CD14-positive monocyte (primary cell): ENCODE measurements around the gene RPS6KA4. TPM values are rescaled to one million over a fixed set of nuclear protein-coding genes. Genes with fewer than 3 reads are reported as not detected.

Experiments used
- DNase-seq, 3 donors: peaks; one replicate each; pipeline ENCODE4 v3.0.0-alpha.2; 2011 to 2022
- H2AFZ ChIP-seq: 2 replicates; pipeline ENCODE4 v1.6.0; 2012; ENCODE audit warnings: mild to moderate bottlenecking, low read depth, low read length, inconsistent platforms; ENCODE audit not compliant: insufficient read depth, poor library complexity, severe bottlenecking
- H3K27ac ChIP-seq, 2 donors: 1 replicate in 1 of 2; 2 replicates in 1 of 2; pipeline ENCODE4 v1.5.1; 2012 to 2013; ENCODE audit warnings: low read length in 2 of 2, control low read depth in 1 of 2, inconsistent platforms in 1 of 2, low read depth in 1 of 2, mild to moderate bottlenecking in 1 of 2
- H3K27me3 ChIP-seq, 2 donors: one replicate each; pipeline versions ENCODE4 v1.6.0 to v1.6.1; 2011 to 2013; ENCODE audit warnings: low read length in 2 of 2; ENCODE audit not compliant: control insufficient read depth in 2 of 2, insufficient read depth in 2 of 2
- H3K36me3 ChIP-seq, 2 donors: replicated peaks in 1 of 2; 1 replicate in 1 of 2; 2 replicates in 1 of 2; pipeline versions ENCODE4 v1.5.1 to v1.6.1; 2012 to 2013; ENCODE audit warnings: low read length in 2 of 2, control low read depth in 1 of 2, inconsistent platforms in 1 of 2, mild to moderate bottlenecking in 1 of 2; ENCODE audit not compliant: insufficient read depth in 2 of 2, control insufficient read depth in 1 of 2
- H3K4me1 ChIP-seq, 2 donors: 1 replicate in 1 of 2; 2 replicates in 1 of 2; pipeline versions ENCODE4 v1.5.1 to v1.6.1; 2012 to 2013; ENCODE audit warnings: low read length in 2 of 2, control low read depth in 1 of 2, inconsistent platforms in 1 of 2, mild to moderate bottlenecking in 1 of 2, moderate library complexity in 1 of 2; ENCODE audit not compliant: insufficient read depth in 2 of 2, control insufficient read depth in 1 of 2
- H3K4me2 ChIP-seq: replicated peaks from 2 replicates; pipeline ENCODE3; 2012; ENCODE audit warnings: low read length, moderate library complexity, mild to moderate bottlenecking; ENCODE audit not compliant: poor library complexity, severe bottlenecking; ENCODE audit errors: extremely low read depth
- H3K4me3 ChIP-seq, 3 experiments: fragments of 200-600 bp in 1 of 3; sonication (generic) in 1 of 3; replicated peaks in 1 of 3; 1 replicate in 2 of 3; 2 replicates in 1 of 3; pipeline ENCODE4 v1.5.1; 2011 to 2013; ENCODE audit warnings: low read length in 3 of 3, mild to moderate bottlenecking in 3 of 3, control low read depth in 2 of 3, low read depth in 2 of 3, inconsistent platforms in 1 of 3, moderate library complexity in 1 of 3
- H3K79me2 ChIP-seq: 2 replicates; pipeline ENCODE4 v1.6.0; 2012; ENCODE audit warnings: mild to moderate bottlenecking, control low read depth, inconsistent platforms, low read length, moderate library complexity; ENCODE audit not compliant: insufficient read depth
- H3K9ac ChIP-seq: 2 replicates; pipeline ENCODE4 v1.6.0; 2017; ENCODE audit warnings: low read length, mild to moderate bottlenecking; ENCODE audit not compliant: insufficient read depth, poor library complexity, severe bottlenecking
- H3K9me3 ChIP-seq, 2 donors: replicated peaks in 1 of 2; 1 replicate in 1 of 2; 2 replicates in 1 of 2; pipeline versions ENCODE4 v1.5.1 to v1.6.1; 2012 to 2013; ENCODE audit warnings: low read length in 2 of 2, control low read depth in 1 of 2; ENCODE audit not compliant: control insufficient read depth in 1 of 2, insufficient read depth in 1 of 2
- H4K20me1 ChIP-seq: 2 replicates; pipeline ENCODE4 v1.6.0; 2012; ENCODE audit warnings: mild to moderate bottlenecking, low read length, control low read depth, moderate library complexity; ENCODE audit not compliant: insufficient read depth
- H3K27ac Mint-ChIP-seq, 7 donors: one replicate each; pipeline ENCODE4 v1.8.0; 2020; ENCODE audit warnings: mild to moderate bottlenecking in 7 of 7, mixed read lengths in 7 of 7, moderate library complexity in 6 of 7, inconsistent platforms in 2 of 7
- H3K27me3 Mint-ChIP-seq, 3 donors: one replicate each; pipeline ENCODE4 v1.8.0; 2021 to 2022; ENCODE audit warnings: low read depth in 3 of 3, mild to moderate bottlenecking in 3 of 3, mixed read lengths in 3 of 3, moderate library complexity in 3 of 3, inconsistent platforms in 1 of 3
- H3K36me3 Mint-ChIP-seq, 2 donors: one replicate each; pipeline ENCODE4 v1.8.0; 2020; ENCODE audit warnings: mixed read lengths in 2 of 2, inconsistent platforms in 1 of 2, mild to moderate bottlenecking in 1 of 2
- H3K4me1 Mint-ChIP-seq: one replicate; pipeline ENCODE4 v1.8.0; 2020; ENCODE audit warnings: mild to moderate bottlenecking, mixed read lengths
- H3K4me3 Mint-ChIP-seq, 2 donors: one replicate each; pipeline ENCODE4 v1.8.0; 2020; ENCODE audit warnings: mild to moderate bottlenecking in 2 of 2, mixed read lengths in 2 of 2, moderate library complexity in 1 of 2
- H3K9me3 Mint-ChIP-seq, 7 donors: one replicate each; pipeline ENCODE4 v1.8.0; 2020 to 2022; ENCODE audit warnings: mixed read lengths in 7 of 7, mild to moderate bottlenecking in 6 of 7, moderate library complexity in 6 of 7, inconsistent platforms in 2 of 7
- WGBS: methylation state at CpG from one replicate; pipeline ENCODE4 v1.1.5; 2013; ENCODE audit warnings: missing lambda C conversion rate; ENCODE audit not compliant: insufficient coverage; 5-methylcytosine and 5-hydroxymethylcytosine counted together
- intact Hi-C, 2 donors: fragments of 100-400 bp; cut with micrococcal nuclease; formaldehyde crosslinking; loops; one replicate each; pipeline versions ENCODE4 v1.15.0 to v1.15.1; 2023
- polyA plus RNA-seq, 3 donors: library from polyadenylated mRNA; depleted of rRNA in 1 of 3; unstranded in 2 of 3; stranded (reverse) in 1 of 3; fragments of 300-500 nt in 2 of 3; fragments of >200 nt in 1 of 3; fragmentation: Illumina TruSeq in 2 of 3; gene quantifications; 1 replicate in 2 of 3; 2 replicates in 1 of 3; pipeline ENCODE4 v1.2.3, GENCODE V29; 2012 to 2021
- TF ChIP-seq, protein P1 (sequence below): fragments of 200-600 bp; IDR thresholded peaks from one replicate; pipeline ENCODE4 v1.8.0; 2022; ENCODE audit warnings: antibody characterized with exemption, mild to moderate bottlenecking

RPS6KA4 gene
- polyA plus RNA-seq, 3 donors = 16.2 to 110 (median 24.5) TPM

DNA sequence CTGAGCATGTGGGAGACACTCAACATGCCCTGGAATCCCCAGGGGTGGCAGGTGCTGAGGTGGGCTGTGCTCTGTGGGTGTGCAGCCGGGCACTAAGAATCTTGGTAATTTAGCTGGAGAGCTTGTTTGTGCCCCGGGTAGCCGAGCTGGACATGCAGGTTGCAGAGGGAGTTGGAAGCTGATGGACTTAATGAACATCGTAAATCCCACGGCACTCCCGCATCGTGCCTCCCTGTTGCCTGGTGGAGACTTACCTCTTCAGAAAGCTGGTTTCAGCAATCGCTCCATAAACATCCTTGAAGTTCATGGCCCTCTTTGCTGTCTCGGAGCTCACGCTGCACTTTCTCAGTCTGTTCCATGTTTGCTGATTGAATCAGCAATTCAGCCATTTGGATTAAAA lies 29.9 kb downstream of the RPS6KA4 start:
- DNase-seq = no peak
- TF ChIP-seq, protein P1, sequence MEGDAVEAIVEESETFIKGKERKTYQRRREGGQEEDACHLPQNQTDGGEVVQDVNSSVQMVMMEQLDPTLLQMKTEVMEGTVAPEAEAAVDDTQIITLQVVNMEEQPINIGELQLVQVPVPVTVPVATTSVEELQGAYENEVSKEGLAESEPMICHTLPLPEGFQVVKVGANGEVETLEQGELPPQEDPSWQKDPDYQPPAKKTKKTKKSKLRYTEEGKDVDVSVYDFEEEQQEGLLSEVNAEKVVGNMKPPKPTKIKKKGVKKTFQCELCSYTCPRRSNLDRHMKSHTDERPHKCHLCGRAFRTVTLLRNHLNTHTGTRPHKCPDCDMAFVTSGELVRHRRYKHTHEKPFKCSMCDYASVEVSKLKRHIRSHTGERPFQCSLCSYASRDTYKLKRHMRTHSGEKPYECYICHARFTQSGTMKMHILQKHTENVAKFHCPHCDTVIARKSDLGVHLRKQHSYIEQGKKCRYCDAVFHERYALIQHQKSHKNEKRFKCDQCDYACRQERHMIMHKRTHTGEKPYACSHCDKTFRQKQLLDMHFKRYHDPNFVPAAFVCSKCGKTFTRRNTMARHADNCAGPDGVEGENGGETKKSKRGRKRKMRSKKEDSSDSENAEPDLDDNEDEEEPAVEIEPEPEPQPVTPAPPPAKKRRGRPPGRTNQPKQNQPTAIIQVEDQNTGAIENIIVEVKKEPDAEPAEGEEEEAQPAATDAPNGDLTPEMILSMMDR = no peak
- H3K36me3 Mint-ChIP-seq = peaks cover 27 to 28% of the 10 kb centered on the region in 2 donors
- Histone ChIP-seq H4K20me1 (no peaks in the 10 kb centered on the region), H3K9me3 (peaks cover 0 to 3% of the 10 kb centered on the region in 2 donors), H3K79me2 (peaks cover 23% of the 10 kb centered on the region), H2AFZ (no peak overlapping the region), H3K4me3 (no peak overlapping the region), H3K27me3 (no peaks in the 10 kb centered on the region), H3K27ac (no peak overlapping the region), H3K36me3 (peaks cover 2 to 9% of the 10 kb centered on the region in 2 donors), H3K4me1 (peaks cover 73 to 80% of the 10 kb centered on the region in 2 donors), H3K4me2 (no peak overlapping the region), H3K9ac (no peak overlapping the region)
- H3K27ac Mint-ChIP-seq = no peak overlapping the region
- WGBS = 94% methylated on average over 7 of the region's 10 CpGs
- no peak overlapping the region for H3K4me3 Mint-ChIP-seq
- intact Hi-C loops = no loop called here
- peaks cover 2 to 10% (median 6%) of the 10 kb centered on the region in 7 donors for H3K9me3 Mint-ChIP-seq
- H3K4me1 Mint-ChIP-seq = peaks cover 86% of the 10 kb centered on the region
- peaks cover 1 to 3% (median 2%) of the 10 kb centered on the region in 3 donors for H3K27me3 Mint-ChIP-seq

DNA sequence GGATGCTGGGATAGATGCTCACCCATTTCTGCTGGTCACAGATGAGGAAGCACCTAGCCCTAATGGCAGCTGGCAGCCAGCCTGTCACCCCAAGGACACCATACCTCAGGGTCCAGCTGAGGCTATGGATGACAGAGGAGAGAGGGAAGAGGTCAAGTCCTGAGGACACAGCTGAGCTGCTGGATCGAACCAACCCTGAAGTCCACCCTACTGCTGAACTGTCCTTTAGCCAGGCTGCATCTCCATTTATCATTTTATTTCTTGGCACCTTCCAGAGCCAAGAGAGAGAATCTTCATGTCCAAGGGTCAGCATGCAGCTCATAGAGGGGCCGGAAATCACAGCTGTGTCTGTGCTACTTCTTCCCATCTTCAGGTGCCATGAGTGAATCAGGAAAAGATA lies 30.9 kb downstream of the RPS6KA4 start:
- peaks cover 2 to 9% of the 10 kb centered on the region in 2 donors for H3K36me3 ChIP-seq
- H2AFZ ChIP-seq = no peak overlapping the region
- Mint-ChIP-seq H3K4me1 (peaks cover 86% of the 10 kb centered on the region), H3K4me3 (peak overlapping the region in 1 of 2 donors; percentile 4), H3K9me3 (peaks cover 2 to 10% (median 6%) of the 10 kb centered on the region in 7 donors), H3K27me3 (peaks cover 1 to 3% (median 2%) of the 10 kb centered on the region in 3 donors), H3K27ac (peak overlapping the region in 5 of 7 donors; percentile 20 to 92 (median 76)), H3K36me3 (peaks cover 29% of the 10 kb centered on the region in 2 donors)
- H3K79me2 ChIP-seq = peaks cover 32% of the 10 kb centered on the region
- no CpG with 5 or more reads among the region's 2 CpGs for WGBS
- H3K9ac ChIP-seq = no peak overlapping the region
- intact Hi-C loops = no loop called here
- DNase-seq = no peak
- peaks cover 0 to 3% of the 10 kb centered on the region in 2 donors for H3K9me3 ChIP-seq
- H3K4me2 ChIP-seq = no peak overlapping the region
- TF ChIP-seq, protein P1 = no peak
- H3K27ac ChIP-seq = no peak overlapping the region
- no peaks in the 10 kb centered on the region for H3K27me3 ChIP-seq
- H4K20me1 ChIP-seq = no peaks in the 10 kb centered on the region
- no peak overlapping the region for H3K4me3 ChIP-seq
- H3K4me1 ChIP-seq = peaks cover 74 to 80% of the 10 kb centered on the region in 2 donors
